GM19468 (cell line): ENCODE measurements around the gene SPTLC3.

Experiments
- ATAC-seq: cut with Tn5 transposase; IDR thresholded peaks from one replicate; pipeline ENCODE4 v1.9.1; 2021; ENCODE audit warnings: mild to moderate bottlenecking, moderate library complexity, moderate number of reproducible peaks; ENCODE audit not compliant: unreplicated experiment; ENCODE audit errors: extremely low read depth

SPTLC3 gene

GRCh38 chr20:13128173-13128572, 119.4 kb downstream of the SPTLC3 start:
- no peak for ATAC-seq

GRCh38 chr20:13130061-13130706, 121.4 kb downstream of the SPTLC3 start:
- ATAC-seq: no peak

GRCh38 chr20:13130707-13131103, 121.9 kb downstream of the SPTLC3 start:
- ATAC-seq: no peak

GRCh38 chr20:13131688-13132087, 122.9 kb downstream of the SPTLC3 start:
- ATAC-seq: no peak

GRCh38 chr20:13139459-13140150, 130.8 kb downstream of the SPTLC3 start:
- no peak for ATAC-seq

- ATAC-seq: no peak
These were observed 131.4 kb downstream of the SPTLC3 start for GRCh38 chr20:13140201-13140600.

GRCh38 chr20:13140775-13141174, 132.0 kb downstream of the SPTLC3 start:
- ATAC-seq: no peak

GRCh38 chr20:13141546-13141945, 132.8 kb downstream of the SPTLC3 start:
- no peak for ATAC-seq

GRCh38 chr20:13142143-13142542, 133.4 kb downstream of the SPTLC3 start:
- ATAC-seq: no peak

GRCh38 chr20:13147071-13147963, 138.5 kb downstream of the SPTLC3 start:
- ATAC-seq: no peak

GRCh38 chr20:13147971-13148370, 139.2 kb downstream of the SPTLC3 start:
- no peak for ATAC-seq

GRCh38 chr20:13148402-13148801, 139.6 kb downstream of the SPTLC3 start:
- ATAC-seq: no peak

GRCh38 chr20:13148961-13149360, 140.2 kb downstream of the SPTLC3 start:
- no peak for ATAC-seq

- no peak for ATAC-seq
These were observed 140.8 kb downstream of the SPTLC3 start for GRCh38 chr20:13149371-13150105.

GRCh38 chr20:13158369-13158768, 149.6 kb downstream of the SPTLC3 start:
- no peak for ATAC-seq

GRCh38 chr20:13159889-13160288, 151.1 kb downstream of the SPTLC3 start:
- no peak for ATAC-seq

- ATAC-seq: no peak
These were observed 156.4 kb downstream of the SPTLC3 start for GRCh38 chr20:13165203-13165602.

- no peak for ATAC-seq
These were observed 157.2 kb downstream of the SPTLC3 start for GRCh38 chr20:13166011-13166410.

GRCh38 chr20:13166437-13166836, 157.7 kb downstream of the SPTLC3 start:
- no peak for ATAC-seq

GRCh38 chr20:13169086-13169485, 160.3 kb downstream of the SPTLC3 start:
- no peak for ATAC-seq
